Neural progenitor cell (in vitro differentiated cells): ENCODE measurements around the gene SEPTIN6. TPM values are rescaled to one million over a fixed set of nuclear protein-coding genes. Genes with fewer than 3 reads are reported as not detected.
A peak's percentile ranks its signal among the peaks of the same experiment; 100 is the strongest.
"Not testable (repeated sequence)": the region's sequence is repeated elsewhere in the genome, so short reads cannot be mapped to it uniquely, and the experiment has no call there.

Experiments used
- DNase-seq: peaks from one replicate; pipeline ENCODE4 v3.0.0-alpha.2; 2016; ENCODE audit warnings: low spot score
- H2AFZ ChIP-seq: fragments of 200-600 bp; sonication (generic); replicated peaks from 2 replicates; pipeline ENCODE4 v1.6.1; 2016; ENCODE audit warnings: antibody characterized with exemption
- H3F3A ChIP-seq: fragments of 200-600 bp; sonication (generic); 2 replicates; pipeline ENCODE4 v1.6.1; 2016; ENCODE audit warnings: antibody characterized with exemption, low read depth
- H3K27ac ChIP-seq: fragments of 200-600 bp; sonication (generic); 2 replicates; pipeline ENCODE4 v1.5.1; 2016; ENCODE audit warnings: mild to moderate bottlenecking
- H3K27me3 ChIP-seq: fragments of 200-600 bp; sonication (generic); 2 replicates; pipeline ENCODE4 v1.6.1; 2016; ENCODE audit warnings: mild to moderate bottlenecking, moderate library complexity
- H3K36me3 ChIP-seq: fragments of 200-600 bp; sonication (generic); 2 replicates; pipeline ENCODE4 v1.5.1; 2016
- H3K4me1 ChIP-seq: fragments of 200-600 bp; sonication (generic); 2 replicates; pipeline ENCODE4 v1.6.1; 2016; ENCODE audit warnings: mixed run types
- H3K4me2 ChIP-seq: fragments of 200-600 bp; sonication (generic); 2 replicates; pipeline ENCODE4 v1.6.1; 2016
- H3K4me3 ChIP-seq: fragments of 200-600 bp; sonication (generic); 2 replicates; pipeline ENCODE4 v1.5.1; 2016
- H3K79me2 ChIP-seq: fragments of 200-600 bp; sonication (generic); 2 replicates; pipeline ENCODE4 v1.6.1; 2016; ENCODE audit warnings: low read depth
- H3K9ac ChIP-seq: fragments of 200-600 bp; sonication (generic); 2 replicates; pipeline ENCODE4 v1.6.1; 2016
- H3K9me3 ChIP-seq: fragments of 200-600 bp; sonication (generic); 2 replicates; pipeline ENCODE4 v1.5.1; 2016; ENCODE audit warnings: low read depth
- H4K20me1 ChIP-seq: fragments of 200-600 bp; sonication (generic); 2 replicates; pipeline ENCODE4 v1.6.1; 2016; ENCODE audit warnings: low read depth
- H3K27ac Mint-ChIP-seq: 3 replicates; pipeline ENCODE4 v1.8.0; 2021; ENCODE audit warnings: mixed read lengths
- H3K27me3 Mint-ChIP-seq: 2 replicates; pipeline ENCODE4 v1.8.0; 2022; ENCODE audit warnings: low read depth, mild to moderate bottlenecking, inconsistent platforms, moderate library complexity, mixed read lengths; ENCODE audit not compliant: insufficient read depth
- H3K36me3 Mint-ChIP-seq: 3 replicates; pipeline ENCODE4 v1.8.0; 2021; ENCODE audit warnings: mixed read lengths
- H3K4me1 Mint-ChIP-seq: 3 replicates; pipeline ENCODE4 v1.8.0; 2021; ENCODE audit warnings: mixed read lengths
- H3K4me3 Mint-ChIP-seq: 3 replicates; pipeline ENCODE4 v1.8.0; 2021; ENCODE audit warnings: mild to moderate bottlenecking, moderate library complexity, mixed read lengths
- H3K9me3 Mint-ChIP-seq: 3 replicates; pipeline ENCODE4 v1.8.0; 2020; ENCODE audit warnings: mixed read lengths
- EZH2 ChIP-seq: fragments of 200-600 bp; sonication (generic); IDR thresholded peaks from 2 replicates; pipeline ENCODE4 v1.6.1; 2017; ENCODE audit warnings: antibody characterized with exemption, mild to moderate bottlenecking, moderate library complexity
- EZH2phosphoT487 ChIP-seq: fragments of 200-600 bp; sonication (generic); IDR thresholded peaks from 2 replicates; pipeline ENCODE4 v1.6.1; 2017; ENCODE audit warnings: antibody characterized with exemption
- total RNA-seq: library from RNA; depleted of rRNA; stranded (reverse); fragments of >200 nt; gene quantifications from 2 replicates; pipeline ENCODE4 v1.2.3, GENCODE V29; 2015; ENCODE audit warnings: low replicate concordance
- TF ChIP-seq, protein P1 (sequence below): fragments of 200-600 bp; sonication (generic); IDR thresholded peaks from 2 replicates; pipeline ENCODE4 v1.5.1; 2017; ENCODE audit warnings: antibody characterized with exemption, mild to moderate bottlenecking

SEPTIN6 gene
- total RNA-seq, 1 donor from 2014 or later = 19.4 TPM

DNA sequence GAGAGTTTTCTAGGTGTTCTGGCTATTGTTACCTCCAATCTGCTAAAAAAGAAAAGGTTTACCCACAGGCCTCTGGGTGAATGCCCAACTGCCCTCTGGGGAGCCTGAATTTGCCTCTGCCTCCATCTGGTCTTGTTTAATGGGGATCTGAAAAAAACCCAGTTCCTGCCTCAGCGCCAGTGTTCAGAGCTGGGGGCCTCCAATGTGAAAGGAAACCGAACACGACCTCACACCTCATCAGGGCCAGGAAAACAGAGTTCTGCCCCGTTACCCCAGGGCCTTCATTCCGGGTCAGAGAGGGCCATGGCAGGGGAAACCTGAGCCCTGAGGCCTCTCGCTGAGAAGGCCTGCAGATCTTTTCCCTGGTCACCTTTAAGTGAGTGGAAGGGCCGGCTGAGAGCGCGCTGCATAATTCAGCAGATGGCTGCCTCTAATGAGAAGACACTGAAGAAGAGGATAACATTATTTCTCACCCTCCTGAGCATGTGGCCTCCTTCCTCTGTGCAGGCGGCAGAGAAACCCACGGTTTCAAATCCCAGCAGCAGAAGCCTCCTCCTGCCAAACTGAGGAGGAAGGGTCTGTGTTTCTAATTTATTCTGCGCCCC is 6.8 kb downstream of the SEPTIN6 start:
- Histone ChIP-seq H3K4me3 (no peak overlapping the region), H3K79me2 (peaks cover 7% of the 10 kb centered on the region), H3K27me3 (peaks cover 2% of the 10 kb centered on the region), H3K9me3 (no peaks in the 10 kb centered on the region), H4K20me1 (no peaks in the 10 kb centered on the region), H3K4me2 (no peak overlapping the region), H3K4me1 (peaks cover 14% of the 10 kb centered on the region), H3K9ac (no peak overlapping the region), H3F3A (peaks cover 8% of the 10 kb centered on the region), H2AFZ (no peak overlapping the region), H3K36me3 (no peaks in the 10 kb centered on the region), H3K27ac (peak overlapping the region; percentile 53)
- H3K27me3 Mint-ChIP-seq = no peaks in the 10 kb centered on the region
- peaks cover 5% of the 10 kb centered on the region for H3K9me3 Mint-ChIP-seq
- peaks cover 29% of the 10 kb centered on the region for H3K4me1 Mint-ChIP-seq
- no peak for DNase-seq
- H3K36me3 Mint-ChIP-seq = peaks cover 1% of the 10 kb centered on the region
- no peak for TF ChIP-seq EZH2phosphoT487
- TF ChIP-seq, protein P1, sequence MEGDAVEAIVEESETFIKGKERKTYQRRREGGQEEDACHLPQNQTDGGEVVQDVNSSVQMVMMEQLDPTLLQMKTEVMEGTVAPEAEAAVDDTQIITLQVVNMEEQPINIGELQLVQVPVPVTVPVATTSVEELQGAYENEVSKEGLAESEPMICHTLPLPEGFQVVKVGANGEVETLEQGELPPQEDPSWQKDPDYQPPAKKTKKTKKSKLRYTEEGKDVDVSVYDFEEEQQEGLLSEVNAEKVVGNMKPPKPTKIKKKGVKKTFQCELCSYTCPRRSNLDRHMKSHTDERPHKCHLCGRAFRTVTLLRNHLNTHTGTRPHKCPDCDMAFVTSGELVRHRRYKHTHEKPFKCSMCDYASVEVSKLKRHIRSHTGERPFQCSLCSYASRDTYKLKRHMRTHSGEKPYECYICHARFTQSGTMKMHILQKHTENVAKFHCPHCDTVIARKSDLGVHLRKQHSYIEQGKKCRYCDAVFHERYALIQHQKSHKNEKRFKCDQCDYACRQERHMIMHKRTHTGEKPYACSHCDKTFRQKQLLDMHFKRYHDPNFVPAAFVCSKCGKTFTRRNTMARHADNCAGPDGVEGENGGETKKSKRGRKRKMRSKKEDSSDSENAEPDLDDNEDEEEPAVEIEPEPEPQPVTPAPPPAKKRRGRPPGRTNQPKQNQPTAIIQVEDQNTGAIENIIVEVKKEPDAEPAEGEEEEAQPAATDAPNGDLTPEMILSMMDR = no peak
- no peak for TF ChIP-seq EZH2
- H3K27ac Mint-ChIP-seq = no peak overlapping the region
- H3K4me3 Mint-ChIP-seq = no peak overlapping the region

DNA sequence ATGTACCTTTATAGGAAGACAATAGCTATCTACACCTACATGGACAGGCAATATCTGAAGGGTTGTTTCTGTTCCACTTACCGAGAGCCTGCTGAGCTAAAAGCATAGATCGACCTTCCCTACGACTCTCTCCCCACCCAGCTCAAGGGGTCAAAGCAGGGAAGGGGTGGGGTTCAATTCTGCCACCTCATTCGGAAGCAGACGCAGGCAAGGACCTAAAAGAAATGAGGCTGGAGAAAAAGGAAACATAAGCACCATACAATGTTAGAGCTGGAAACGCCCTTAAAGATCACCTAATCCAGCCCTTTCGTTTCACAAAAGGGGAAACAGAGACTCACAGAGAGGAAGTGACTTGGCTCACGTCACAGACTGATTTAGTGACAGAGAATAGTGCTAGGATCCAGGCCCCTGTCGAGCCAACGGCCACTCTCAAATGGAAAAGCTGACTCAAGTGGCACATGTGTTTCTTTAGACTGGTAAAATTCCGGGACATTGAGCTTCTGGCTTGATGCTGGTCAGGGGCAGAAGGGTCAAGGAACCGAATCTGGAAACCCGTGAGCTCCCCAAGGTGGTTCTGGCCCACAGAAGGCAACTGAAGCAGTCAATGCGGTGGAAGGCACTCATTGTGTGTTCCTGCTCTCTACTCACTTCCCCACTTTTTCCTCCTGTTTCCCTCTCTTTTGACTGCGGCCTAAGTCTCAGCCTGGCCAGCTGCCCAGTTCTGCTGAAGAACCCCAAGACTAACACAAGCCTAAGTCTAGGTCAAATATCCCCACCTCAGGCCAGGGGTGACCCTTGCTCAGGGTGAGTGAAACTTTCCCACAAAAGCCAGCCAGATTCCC is 7.5 kb downstream of the SEPTIN6 start:
- Mint-ChIP-seq H3K9me3 (peaks cover 5% of the 10 kb centered on the region), H3K36me3 (peaks cover 1% of the 10 kb centered on the region), H3K27me3 (no peaks in the 10 kb centered on the region), H3K4me3 (peak overlapping the region; percentile 64), H3K4me1 (peaks cover 26% of the 10 kb centered on the region), H3K27ac (peak overlapping the region; percentile 72)
- DNase-seq = no peak
- Histone ChIP-seq H3K4me1 (peaks cover 14% of the 10 kb centered on the region), H3K9ac (no peak overlapping the region), H2AFZ (no peak overlapping the region), H3K4me3 (no peak overlapping the region), H3F3A (peaks cover 8% of the 10 kb centered on the region), H3K27me3 (no peaks in the 10 kb centered on the region), H3K9me3 (no peaks in the 10 kb centered on the region), H3K4me2 (no peak overlapping the region), H3K27ac (peak overlapping the region; percentile 53), H3K79me2 (no peaks in the 10 kb centered on the region), H4K20me1 (no peaks in the 10 kb centered on the region), H3K36me3 (no peaks in the 10 kb centered on the region)
- TF ChIP-seq, protein P1 = no peak
- TF ChIP-seq EZH2phosphoT487 = no peak
- no peak for TF ChIP-seq EZH2

DNA sequence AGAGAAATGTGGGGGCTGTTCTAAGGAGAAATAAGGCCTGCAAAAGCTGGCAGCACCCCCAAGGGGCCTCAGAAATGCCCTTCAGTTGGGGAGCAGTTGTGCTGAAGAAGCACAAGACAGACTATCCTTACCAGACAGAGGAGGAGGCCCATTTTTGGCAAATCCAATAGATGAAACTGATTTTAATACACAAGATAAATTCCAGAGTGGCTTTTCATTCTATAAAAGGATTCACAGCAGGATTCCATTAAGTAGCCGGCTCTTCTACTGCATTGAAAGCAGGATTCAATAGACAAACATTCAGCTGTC is 8.1 kb downstream of the SEPTIN6 start:
- Histone ChIP-seq H4K20me1 (no peaks in the 10 kb centered on the region), H3K4me3 (no peak overlapping the region), H3K9ac (no peak overlapping the region), H3K79me2 (no peaks in the 10 kb centered on the region), H3F3A (peaks cover 8% of the 10 kb centered on the region), H3K9me3 (no peaks in the 10 kb centered on the region), H3K4me2 (no peak overlapping the region), H3K27me3 (no peaks in the 10 kb centered on the region), H3K27ac (no peak overlapping the region), H3K4me1 (peaks cover 14% of the 10 kb centered on the region), H2AFZ (no peak overlapping the region), H3K36me3 (no peaks in the 10 kb centered on the region)
- peak overlapping the region; percentile 72 for H3K27ac Mint-ChIP-seq
- peaks cover 1% of the 10 kb centered on the region for H3K36me3 Mint-ChIP-seq
- DNase-seq = no peak
- no peaks in the 10 kb centered on the region for H3K27me3 Mint-ChIP-seq
- TF ChIP-seq EZH2phosphoT487 (no peak), EZH2 (no peak)
- TF ChIP-seq, protein P1 = no peak
- peaks cover 5% of the 10 kb centered on the region for H3K9me3 Mint-ChIP-seq
- H3K4me3 Mint-ChIP-seq = no peak overlapping the region
- peaks cover 26% of the 10 kb centered on the region for H3K4me1 Mint-ChIP-seq

DNA sequence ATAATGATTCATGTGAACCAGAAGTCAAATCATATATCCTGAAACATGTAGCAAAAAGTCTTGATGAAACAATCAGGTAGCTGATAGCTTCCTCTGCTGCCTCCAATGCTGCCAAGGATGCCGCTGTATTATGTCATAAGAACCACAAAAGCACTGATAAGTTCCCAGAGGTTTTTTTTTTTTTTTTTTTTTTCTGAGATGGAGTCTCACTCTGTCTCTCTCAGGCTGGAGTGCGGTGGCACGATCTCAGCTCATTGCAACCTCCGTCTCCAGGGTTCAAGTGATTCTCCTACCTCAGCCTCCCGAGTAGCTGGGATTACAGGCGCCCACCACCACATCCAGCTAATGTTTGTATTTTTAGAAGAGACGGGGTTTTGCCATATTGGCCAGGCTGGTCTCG is 8.7 kb downstream of the SEPTIN6 start:
- peaks cover 14% of the 10 kb centered on the region for H3K4me1 ChIP-seq
- not testable (repeated sequence) for H3K4me2 ChIP-seq, H3F3A ChIP-seq, H3K27me3 Mint-ChIP-seq, H3K79me2 ChIP-seq, H2AFZ ChIP-seq, H3K36me3 Mint-ChIP-seq, H4K20me1 ChIP-seq, H3K9ac ChIP-seq, H3K27me3 ChIP-seq, H3K4me3 Mint-ChIP-seq, H3K9me3 ChIP-seq, H3K27ac ChIP-seq, H3K27ac Mint-ChIP-seq, H3K4me3 ChIP-seq, DNase-seq, H3K9me3 Mint-ChIP-seq, H3K36me3 ChIP-seq
- H3K4me1 Mint-ChIP-seq = peaks cover 26% of the 10 kb centered on the region
